HCT116 (cell line): ENCODE measurements around the gene CAPN5. TPM values are rescaled to one million over a fixed set of nuclear protein-coding genes. Genes with fewer than 3 reads are reported as not detected.

Experiments used
- ATAC-seq: fragments of 200-7000 bp; cut with Tn5 transposase; 2 replicates; pipeline ENCODE4 v1.9.1; 2020; ENCODE audit warnings: mild to moderate bottlenecking, moderate library complexity
- BruUV-seq: library from RNA; stranded (reverse); fragments of 400-500 nt; replicated peaks from 2 replicates; lab custom pipeline; 2021; lab: Mats Ljungman, UMichigan
- CTCF ChIA-PET: fragments of 300-600 bp; sonication (Branson Sonifier 250); formaldehyde crosslinking; loops from one replicate; lab custom pipeline; 2021; ENCODE audit warnings: antibody characterized with exemption; lab: Charles Lee
- POLR2A ChIA-PET: fragments of 300-600, 350-600 bp; sonication (Branson Sonifier 250); formaldehyde crosslinking; loops from one replicate; lab custom pipeline; 2021; ENCODE audit warnings: antibody characterized with exemption; lab: Charles Lee
- RAD21 ChIA-PET, 2 experiments: fragments of 300-600 bp; sonication (Branson Sonifier 250); formaldehyde crosslinking; loops; one replicate each; lab custom pipeline; 2023; ENCODE audit warnings: low total read pairs in 2 of 2; ENCODE audit not compliant: uncharacterized antibody in 2 of 2, unreplicated experiment in 2 of 2, low non-redundant PET in 1 of 2; lab: Charles Lee
- DNase-seq: peaks from one replicate; pipeline ENCODE4 v3.0.0-alpha.2; 2010; ENCODE audit warnings: low read depth, low spot score
- H2AFZ ChIP-seq: fragments of 200-600 bp; shearing (Covaris generic), sonication (generic); 2 replicates; pipeline ENCODE4 v1.6.1; 2017; ENCODE audit warnings: low read depth, mixed run types, mixed read lengths, antibody characterized with exemption, low read length; ENCODE audit not compliant: poor library complexity, severe bottlenecking
- H3K27ac ChIP-seq: 2 replicates; pipeline ENCODE4 v1.5.1; 2012; ENCODE audit warnings: low read depth, low read length
- H3K27me3 ChIP-seq: fragments of 200-600 bp; sonication (generic); 2 replicates; pipeline ENCODE4 v1.6.1; 2016; ENCODE audit warnings: mixed run types, low read length, mixed read lengths; ENCODE audit not compliant: insufficient read depth
- H3K36me3 ChIP-seq, 2 experiments: fragments of 200-500 bp in 1 of 2; fragments of 200-600 bp in 1 of 2; sonication (Bioruptor generic) in 1 of 2; sonication (generic) in 1 of 2; 2 replicates each; pipeline versions ENCODE4 v1.5.1 to v1.6.1; 2014 to 2016; ENCODE audit warnings: low read length in 2 of 2, inconsistent platforms in 1 of 2, mixed read lengths in 1 of 2, mixed run types in 1 of 2; ENCODE audit not compliant: insufficient read depth in 2 of 2, control insufficient read depth in 1 of 2
- H3K4me1 ChIP-seq, 2 experiments: fragments of 200-600 bp in 1 of 2; sonication (generic) in 1 of 2; 2 replicates each; pipeline versions ENCODE4 v1.5.1 to v1.6.1; 2012 to 2017; ENCODE audit warnings: low read length in 2 of 2, inconsistent platforms in 1 of 2, mild to moderate bottlenecking in 1 of 2, mixed read lengths in 1 of 2, mixed run types in 1 of 2, moderate library complexity in 1 of 2; ENCODE audit not compliant: insufficient read depth in 2 of 2, control insufficient read depth in 1 of 2
- H3K4me2 ChIP-seq: fragments of 200-600 bp; sonication (generic); 2 replicates; pipeline ENCODE4 v1.6.1; 2017; ENCODE audit warnings: mixed run types, low read length, mixed read lengths
- H3K4me3 ChIP-seq, 2 experiments: fragments of 200-600 bp in 1 of 2; sonication (generic) in 1 of 2; replicated peaks in 1 of 2; 2 replicates each; pipeline ENCODE4 v1.5.1; 2011 to 2016; ENCODE audit warnings: low read length in 2 of 2, control low read depth in 1 of 2, low read depth in 1 of 2, mild to moderate bottlenecking in 1 of 2, mixed read lengths in 1 of 2, mixed run types in 1 of 2
- H3K79me2 ChIP-seq: fragments of 200-600 bp; sonication (generic); 2 replicates; pipeline ENCODE4 v1.6.1; 2017; ENCODE audit warnings: mild to moderate bottlenecking, mixed run types, low read length, moderate library complexity, mixed read lengths; ENCODE audit not compliant: insufficient read depth
- H3K9ac ChIP-seq: fragments of 200-600 bp; sonication (generic); 2 replicates; pipeline ENCODE4 v1.6.1; 2016; ENCODE audit warnings: low read length, mixed read lengths
- H3K9me2 ChIP-seq: fragments of 200-600 bp; sonication (generic), shearing (Covaris generic); 2 replicates; pipeline ENCODE4 v1.6.1; 2017; ENCODE audit warnings: mixed run types, mild to moderate bottlenecking, moderate library complexity; ENCODE audit not compliant: insufficient read depth
- H3K9me3 ChIP-seq, 2 experiments: fragments of 200-500 bp in 1 of 2; fragments of 200-600 bp in 1 of 2; sonication (Bioruptor generic) in 1 of 2; sonication (generic) in 1 of 2; 2 replicates each; pipeline ENCODE4 v1.6.1; 2014 to 2017; ENCODE audit warnings: low read length in 2 of 2, mixed read lengths in 2 of 2, inconsistent platforms in 1 of 2, low read depth in 1 of 2, mild to moderate bottlenecking in 1 of 2, mixed run types in 1 of 2, moderate library complexity in 1 of 2; ENCODE audit not compliant: control insufficient read depth in 1 of 2, insufficient read depth in 1 of 2
- H4K20me1 ChIP-seq: fragments of 200-600 bp; sonication (generic), shearing (Covaris generic); 2 replicates; pipeline ENCODE4 v1.6.1; 2017; ENCODE audit warnings: mixed run types, mild to moderate bottlenecking, moderate library complexity; ENCODE audit not compliant: insufficient read depth
- CBX3 ChIP-seq: IDR thresholded peaks from 2 replicates; pipeline ENCODE4 v1.6.1; 2012; ENCODE audit warnings: low read depth
- CTCF ChIP-seq, 3 experiments: fragments of 200-600 bp in 1 of 3; sonication (generic) in 1 of 3; IDR thresholded peaks in 2 of 3; conservative IDR thresholded peaks in 1 of 3; 2 replicates each; pipeline ENCODE4 v1.5.1; 2012 to 2017; ENCODE audit warnings: low read depth in 2 of 3, low read length in 2 of 3, antibody characterized with exemption in 1 of 3, borderline replicate concordance in 1 of 3, control low read depth in 1 of 3, mild to moderate bottlenecking in 1 of 3, mixed read lengths in 1 of 3, mixed run types in 1 of 3, moderate library complexity in 1 of 3; ENCODE audit not compliant: insufficient read depth in 1 of 3
- ZFX ChIP-seq: fragments of 450-650 bp; IDR thresholded peaks from 2 replicates; pipeline ENCODE4 v1.6.1; 2017
- ZNF274 ChIP-seq: fragments of 200-500 bp; sonication (Bioruptor generic); IDR thresholded peaks from 2 replicates; pipeline ENCODE4 v1.6.1; 2014; ENCODE audit warnings: mild to moderate bottlenecking, low read depth, low read length, inconsistent platforms
- intact Hi-C: fragments of 100-400 bp; cut with micrococcal nuclease; formaldehyde crosslinking; loops from 2 replicates; pipeline ENCODE4 v1.10.0; 2022
- total RNA-seq: library from RNA; stranded (reverse); gene quantifications from one replicate; pipeline ENCODE4 v1.2.1, GENCODE V29; 2021; ENCODE audit not compliant: unreplicated experiment

The CAPN5 gene
- total RNA-seq, 1 experiment from 2014 or later = 8.6 TPM

- TF ChIP-seq CBX3 = no peak
Measured at GRCh38 chr11:77111946-77112345, 45.2 kb downstream of the CAPN5 start (continued).

- Histone ChIP-seq H2AFZ (no peak overlapping the region), H3K9me3 (no peaks in the 10 kb centered on the region), H3K27me3 (no peaks in the 10 kb centered on the region), H3K4me3 (no peak overlapping the region), H3K9me2 (no peaks in the 10 kb centered on the region), H3K9ac (peak overlapping the region; percentile 3; the same call in 1 of the 2 replicates), H3K27ac (peak overlapping the region; percentile 11; the same call in 1 of the 2 replicates), H3K36me3 (no peaks in the 10 kb centered on the region), H3K79me2 (no peaks in the 10 kb centered on the region), H3K4me2 (peak overlapping the region; percentile 37), H3K4me1 (peaks cover 32 to 48% of the 10 kb centered on the region in 2 experiments), H4K20me1 (no peaks in the 10 kb centered on the region)
- no peak for ATAC-seq
- ChIA-PET CTCF (interaction anchor here (1.0 to 2.1 kb wide), 7 partner anchors 9 to 65 kb away, joined by 3 to 14 read pairs (median 6); no protein-coding TSS in a partner anchor), POLR2A (interaction anchor here (0.7 kb wide), 2 partner anchors 39 to 46 kb away, joined by 3 read pairs; no protein-coding TSS in a partner anchor), RAD21 (interaction anchor here in 1 of 2 experiments (0.7 to 1.3 kb wide), 2 partner anchors 65 to 92 kb away, joined by 4 to 6 read pairs; no protein-coding TSS in a partner anchor)
- no peak for DNase-seq
- intact Hi-C loops = loop anchor here (1.0 kb wide), 1 partner anchor 66 kb away; no protein-coding TSS in a partner anchor
- no TSS peak for BruUV-seq
- TF ChIP-seq ZNF274 = no peak
- no peak for TF ChIP-seq ZFX
- TF ChIP-seq CTCF (IDR thresholded peaks at IDR 0.05 in 2 of 3, conservative IDR thresholded peaks at IDR 0.05 in 1 of 3; ENCODE audit: borderline replicate concordance in 1 of 3, insufficient read depth in 1 of 3, low read depth in 2 of 3, low read length in 2 of 3) = peak in 1 of 3 experiments; percentile 14; a peak in 2 of 6 replicates
Measured at GRCh38 chr11:77112641-77113381, 46.0 kb downstream of the CAPN5 start.
